Tongue (tissue), 2 donors: ENCODE results near the gene SMIM3. TPM values are rescaled to one million over a fixed set of nuclear protein-coding genes. Genes with fewer than 3 reads are reported as not detected.
A peak's percentile ranks its signal among the peaks of the same experiment; 100 is the strongest.
"Not testable (repeated sequence)": the region's sequence is repeated elsewhere in the genome, so short reads cannot be mapped to it uniquely, and the experiment has no call there.

Experiments used
- DNase-seq: peaks from one replicate; pipeline ENCODE4 v3.0.0-alpha.2; 2015
- total RNA-seq: library from RNA; depleted of rRNA; stranded (reverse); fragments of >200 nt; gene quantifications from one replicate; pipeline ENCODE4 v1.2.3, GENCODE V29; 2014

SMIM3 gene
- total RNA-seq, 1 donor from 2014 or later = 7.8 TPM

DNA sequence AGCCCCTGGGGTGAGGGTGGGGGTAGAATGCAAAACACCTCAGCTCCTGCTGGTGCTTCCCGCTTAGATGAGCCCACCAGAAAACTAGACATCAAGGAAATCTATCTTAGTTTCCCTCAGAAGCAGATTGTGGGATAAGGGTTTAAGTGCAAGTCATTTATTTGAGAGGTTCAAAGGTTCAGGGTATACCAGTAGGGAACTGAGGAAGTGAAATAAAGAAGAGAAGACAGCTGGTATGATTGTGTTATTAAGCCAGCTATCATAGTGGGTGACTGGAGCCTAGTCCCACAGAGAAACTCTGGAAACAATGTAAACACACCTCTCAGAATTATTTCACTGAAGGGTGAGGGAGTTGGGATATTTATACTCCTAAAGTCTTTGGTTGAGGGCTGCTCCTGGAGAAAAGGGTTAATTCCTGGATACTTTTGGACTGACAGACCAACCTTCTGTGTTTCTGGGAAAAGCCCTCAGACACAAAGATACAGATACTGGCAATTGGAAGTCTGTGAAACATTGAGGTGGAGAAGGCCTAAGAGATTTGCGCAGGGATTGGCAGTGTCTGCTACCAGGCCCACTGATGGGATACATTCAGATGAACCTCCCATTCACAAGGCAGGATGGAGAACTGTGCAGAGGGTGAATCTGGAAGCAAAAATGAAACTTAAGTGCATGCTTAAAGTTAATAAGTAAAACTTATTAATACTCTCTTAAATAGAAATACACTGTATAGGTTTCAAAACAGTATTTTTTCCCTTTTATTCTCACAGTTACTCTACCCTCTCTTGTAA is 13.4 kb upstream of the SMIM3 start:
- DNase-seq = no peak

DNA sequence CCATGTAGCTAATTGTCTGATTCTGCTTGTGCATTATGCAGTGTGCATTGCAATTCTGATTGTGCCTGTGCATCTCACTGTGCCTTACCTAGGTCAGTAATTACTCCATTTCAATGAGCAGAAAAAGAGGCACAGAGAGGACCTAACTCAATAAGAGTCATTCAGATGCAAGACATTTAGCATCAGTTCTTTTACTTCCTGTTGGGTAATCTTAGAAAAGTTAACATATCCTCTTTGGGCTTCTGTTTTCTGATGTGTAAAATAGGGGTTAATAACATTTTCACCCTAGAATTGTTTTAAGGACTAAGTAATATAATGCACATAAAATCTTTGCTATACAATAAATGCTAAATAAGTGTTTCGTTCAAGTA is 12.8 kb upstream of the SMIM3 start:
- no peak for DNase-seq

GRCh38 chr5:150766251-150766650 is 12.3 kb upstream of the SMIM3 start:
- no peak for DNase-seq

DNA sequence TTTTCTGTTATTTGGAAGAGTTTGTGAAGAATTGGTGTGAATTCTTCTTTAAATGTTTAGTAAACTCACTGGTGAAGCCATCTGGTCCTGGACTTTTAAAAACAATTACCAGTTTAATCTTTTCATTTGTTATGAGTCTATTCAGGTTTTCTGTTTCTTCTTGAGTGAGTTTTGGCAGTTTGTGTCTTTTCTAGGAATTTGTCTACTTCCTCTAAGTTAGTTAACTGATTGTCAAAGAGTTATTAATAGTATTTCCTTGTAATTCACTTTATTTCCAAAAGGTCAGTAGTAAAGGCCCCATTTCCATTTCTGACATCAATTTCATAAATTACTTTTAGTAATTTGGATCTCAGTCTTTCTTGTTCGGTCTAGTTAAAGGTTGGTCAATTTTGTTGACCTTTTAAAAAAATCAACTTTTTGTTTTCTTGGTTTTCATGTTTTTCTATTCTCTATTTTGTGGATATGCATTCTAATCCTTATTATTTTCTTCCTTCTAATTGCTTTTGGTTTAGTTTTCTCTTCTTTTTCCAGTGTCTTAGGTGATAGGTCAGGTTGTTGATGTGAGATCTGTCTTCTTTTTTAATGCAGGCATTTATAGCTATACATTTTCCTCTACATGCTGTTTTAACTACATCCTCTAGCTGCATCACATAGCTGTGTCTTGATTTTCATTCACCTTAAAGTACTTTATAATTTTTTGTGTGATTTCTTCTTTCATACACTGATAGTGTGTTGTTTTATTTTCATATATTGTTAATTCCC is 7.3 kb upstream of the SMIM3 start:
- no peak for DNase-seq

DNA sequence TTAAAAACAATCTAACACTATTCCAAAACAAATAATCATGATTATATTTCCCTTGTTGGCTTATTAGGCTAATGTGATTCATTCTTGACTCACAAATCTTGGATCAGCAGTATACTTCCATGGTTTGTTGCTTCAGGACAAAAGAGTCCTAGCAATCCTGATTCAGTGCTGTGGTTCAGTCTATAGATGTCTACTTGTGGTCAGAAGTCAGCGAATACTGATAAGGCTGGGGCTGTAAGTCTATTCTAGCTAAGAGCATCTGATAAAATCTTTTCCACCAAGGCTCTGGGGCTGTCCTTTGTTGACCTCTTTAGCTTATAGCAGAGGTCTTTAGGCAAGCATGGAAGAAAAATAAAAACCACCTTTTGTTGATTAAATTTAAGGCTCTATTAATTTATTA is 4.4 kb upstream of the SMIM3 start:
- no peak for DNase-seq

GRCh38 chr5:150777685-150778084 is 872 bp upstream of the SMIM3 start:
- DNase-seq = no peak

GRCh38 chr5:150778088-150778516 is 455 bp upstream of the SMIM3 start:
- no peak for DNase-seq

DNA sequence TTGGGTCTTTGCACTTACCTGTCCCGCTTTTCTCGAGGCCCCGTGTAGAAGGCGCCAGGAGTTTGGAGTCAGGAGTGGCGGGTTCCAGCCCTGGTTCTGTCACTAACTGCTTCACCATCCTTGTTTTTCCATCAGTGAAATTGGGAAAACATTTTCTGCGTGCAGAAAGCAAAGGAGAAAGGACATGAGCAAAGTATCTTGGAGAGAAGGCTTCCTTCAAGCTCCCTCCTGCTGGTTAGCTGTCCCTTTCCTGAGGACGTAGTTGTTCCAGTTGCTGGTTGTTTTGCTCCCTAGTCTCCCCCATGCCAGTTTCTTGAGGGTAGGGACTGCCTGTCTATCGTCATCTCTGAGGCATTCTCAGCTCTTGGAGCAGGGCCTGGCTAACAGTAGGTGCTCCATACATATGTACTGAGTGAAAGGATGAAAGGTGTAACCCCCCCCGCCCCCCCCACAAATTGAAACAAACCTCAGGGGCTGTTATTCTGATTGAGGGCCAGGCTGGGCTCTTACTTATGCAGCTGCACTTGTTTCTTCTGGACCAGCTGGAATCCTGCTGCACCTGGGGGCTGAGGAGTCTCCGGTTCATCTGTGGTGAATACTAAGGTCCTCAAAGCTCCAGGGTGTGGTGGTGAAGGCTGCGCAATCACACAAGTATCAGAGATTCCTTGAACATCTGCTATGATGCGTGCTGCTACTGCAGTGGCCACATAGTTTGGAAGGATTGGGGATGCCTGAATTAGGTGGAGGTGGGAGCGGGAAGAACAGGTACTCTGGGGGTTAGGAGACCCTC is 1.0 kb downstream of the SMIM3 start:
- peak; percentile 40 for DNase-seq

GRCh38 chr5:150780187-150780692 is 1.7 kb downstream of the SMIM3 start:
- peak; percentile 54 for DNase-seq

DNA sequence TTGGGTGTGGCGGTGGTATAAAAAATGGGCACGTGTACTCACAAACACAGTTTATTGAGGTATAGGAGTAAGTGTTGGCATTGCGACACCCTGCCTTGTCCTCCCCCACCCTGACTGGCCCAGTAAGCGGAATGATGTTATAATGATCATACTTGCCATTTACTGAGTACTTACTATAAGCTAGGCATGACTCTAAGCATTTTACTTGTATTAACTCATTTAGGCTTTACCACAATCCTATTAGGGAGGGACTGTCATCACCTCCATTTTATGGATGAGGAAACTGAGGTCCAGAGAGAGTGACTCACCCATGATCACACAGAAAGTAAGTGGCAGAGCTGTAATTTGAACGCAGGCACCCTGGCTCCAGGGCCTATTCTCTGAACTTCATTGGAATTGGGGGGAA is 2.3 kb downstream of the SMIM3 start:
- DNase-seq = no peak

- peak; percentile 82 for DNase-seq
Observed at GRCh38 chr5:150781706-150782614, 3.4 kb downstream of the SMIM3 start.

DNA sequence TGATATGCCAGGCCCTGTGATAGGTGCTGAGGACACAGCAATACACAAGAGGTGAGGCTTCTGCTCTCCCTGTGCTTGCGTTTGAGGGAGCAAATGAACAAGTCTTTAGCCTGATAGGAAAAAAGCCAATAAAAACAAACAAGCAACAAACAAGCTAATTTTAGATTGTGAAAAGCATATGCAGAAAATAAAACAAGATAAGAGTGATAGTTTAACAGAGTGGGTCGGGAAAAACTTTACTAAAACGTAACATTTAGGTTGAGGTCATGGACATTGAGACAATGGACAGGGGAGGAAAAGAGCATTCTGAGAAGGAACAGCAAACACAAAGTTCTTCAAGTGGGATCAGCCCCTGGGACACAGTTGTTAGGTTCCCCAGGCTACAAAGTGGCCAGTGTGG is 4.3 kb downstream of the SMIM3 start:
- no peak for DNase-seq

- peak; percentile 90 for DNase-seq
Observed at GRCh38 chr5:150783422-150783928, 4.9 kb downstream of the SMIM3 start.

GRCh38 chr5:150785950-150786349 is 7.4 kb downstream of the SMIM3 start:
- no peak for DNase-seq

- DNase-seq = no peak
Observed at GRCh38 chr5:150786876-150787275, 8.3 kb downstream of the SMIM3 start.

DNA sequence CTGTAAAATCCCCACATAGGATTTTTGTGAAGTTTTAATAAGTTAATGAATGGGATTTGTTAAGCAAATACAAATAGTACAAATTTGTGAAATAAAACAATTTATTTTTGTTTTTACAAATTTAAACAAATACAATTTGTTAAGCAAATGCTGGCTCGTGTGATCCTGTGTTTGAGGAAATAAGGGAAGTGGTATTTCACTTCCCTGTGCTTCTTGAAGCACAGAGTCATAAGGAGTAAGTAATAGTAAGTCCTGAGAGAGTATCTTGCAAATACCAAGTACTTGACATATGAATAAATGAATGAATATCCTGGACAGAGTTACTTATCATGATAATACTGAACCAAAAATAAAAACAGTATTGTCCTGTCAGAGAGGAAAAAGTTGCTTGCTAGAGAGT is 9.1 kb downstream of the SMIM3 start:
- no peak for DNase-seq

GRCh38 chr5:150788977-150789376 is 10.4 kb downstream of the SMIM3 start:
- no peak for DNase-seq

GRCh38 chr5:150789450-150789849 is 10.9 kb downstream of the SMIM3 start:
- no peak for DNase-seq

DNA sequence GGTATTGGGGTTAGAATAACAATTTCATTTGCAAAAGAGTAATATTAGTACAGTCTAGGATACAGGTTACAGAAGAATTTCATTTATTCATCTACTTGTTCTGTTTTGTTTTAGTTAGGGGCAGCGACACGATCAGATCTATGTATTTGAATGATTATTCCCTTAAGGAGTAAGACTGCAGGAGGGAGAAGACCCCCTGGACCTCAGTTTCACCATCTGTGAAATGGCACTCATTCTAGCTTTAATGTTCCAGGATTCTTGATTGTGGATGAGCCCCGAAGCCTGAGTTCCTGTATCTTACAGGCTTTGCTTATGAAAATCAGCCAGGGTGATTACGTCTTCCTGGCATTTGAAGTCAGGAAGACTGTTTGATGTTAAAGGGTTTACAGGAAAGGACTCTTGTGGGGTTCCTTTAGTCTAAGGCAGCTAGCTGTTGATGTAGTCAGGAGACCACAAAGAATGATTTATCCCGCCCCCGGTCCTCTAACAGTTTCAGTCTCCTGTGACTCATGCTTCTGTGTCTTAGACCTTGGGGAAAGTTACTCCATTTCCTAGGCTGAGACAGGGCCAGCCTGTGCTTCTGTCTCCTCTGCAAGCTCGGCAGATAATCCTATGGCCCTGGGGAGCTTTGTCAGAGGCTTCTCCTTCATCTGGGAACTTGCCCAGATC is 11.5 kb downstream of the SMIM3 start:
- peak; percentile 23 for DNase-seq

GRCh38 chr5:150791536-150791935 is 13.0 kb downstream of the SMIM3 start:
- DNase-seq = no peak

- not testable (repeated sequence) for DNase-seq
Observed at GRCh38 chr5:150793423-150793888, 14.9 kb downstream of the SMIM3 start.
